Superior temporal gyrus (tissue), 1 donor: ENCODE measurements around the gene PCNX4.
"Not testable (repeated sequence)": the region's sequence is repeated elsewhere in the genome, so short reads cannot be mapped to it uniquely, and the experiment has no call there.

ENCODE experiments used
- DNase-seq: peaks from one replicate; pipeline ENCODE4 v3.0.0-alpha.2; 2016; ENCODE audit errors: extremely low spot score

Gene PCNX4

GRCh38 chr14:60091550-60092525 lies at the start of gene PCNX4:
PCNX4 (plus strand) TSS chr14:60091923; CDS start chr14:60107639, 15,716 bp downstream.
- peak; percentile 99 for DNase-seq

DNA sequence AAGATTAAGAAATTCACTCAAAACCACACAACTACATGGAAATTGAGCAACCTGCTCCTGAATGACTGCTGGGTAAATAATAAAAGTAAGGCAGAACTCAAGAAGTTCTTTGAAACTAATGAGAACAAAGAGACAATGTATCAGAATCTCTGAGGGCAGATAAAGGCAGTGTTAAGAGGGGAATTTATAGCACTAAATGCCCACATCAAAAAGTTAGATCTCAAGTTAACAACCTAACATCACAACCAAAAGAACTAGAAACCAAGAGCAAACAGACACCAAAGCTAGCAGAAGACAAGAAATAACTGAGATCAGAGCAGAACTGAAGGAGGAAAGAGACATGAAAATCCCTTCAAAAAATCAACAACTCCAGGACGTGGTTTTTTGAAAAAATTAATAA lies 43.7 kb upstream of the PCNX4 start:
- DNase-seq = not testable (repeated sequence)

DNA sequence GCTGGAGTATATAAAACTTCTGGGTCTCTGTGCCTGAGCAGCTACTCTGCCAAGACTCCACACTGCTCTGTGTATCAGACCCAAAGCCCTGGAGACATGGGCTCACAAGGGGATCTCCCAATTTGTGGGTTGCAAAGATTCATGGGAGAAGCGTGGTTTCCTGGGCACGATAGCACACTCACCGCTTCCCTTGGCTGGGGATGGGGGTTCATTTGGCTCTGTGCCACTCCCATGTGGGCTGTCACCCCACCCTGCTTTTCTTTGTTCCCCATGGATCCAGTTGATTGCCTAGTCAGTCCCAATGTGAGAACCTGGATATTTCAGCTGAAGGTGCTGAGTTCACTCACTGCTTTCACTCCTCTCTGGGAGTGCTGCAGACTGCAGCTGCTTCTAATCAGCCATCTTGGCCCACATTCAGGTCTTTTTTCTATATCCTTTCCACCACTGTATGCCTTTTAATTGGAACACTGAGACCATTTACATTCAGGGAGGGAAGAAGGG lies 40.0 kb upstream of the PCNX4 start:
- DNase-seq = no peak

GRCh38 chr14:60058087-60058486 lies 33.6 kb upstream of the PCNX4 start:
- DNase-seq = no peak

- no peak for DNase-seq
Observed at GRCh38 chr14:60061371-60061770, 30.4 kb upstream of the PCNX4 start.

DNA sequence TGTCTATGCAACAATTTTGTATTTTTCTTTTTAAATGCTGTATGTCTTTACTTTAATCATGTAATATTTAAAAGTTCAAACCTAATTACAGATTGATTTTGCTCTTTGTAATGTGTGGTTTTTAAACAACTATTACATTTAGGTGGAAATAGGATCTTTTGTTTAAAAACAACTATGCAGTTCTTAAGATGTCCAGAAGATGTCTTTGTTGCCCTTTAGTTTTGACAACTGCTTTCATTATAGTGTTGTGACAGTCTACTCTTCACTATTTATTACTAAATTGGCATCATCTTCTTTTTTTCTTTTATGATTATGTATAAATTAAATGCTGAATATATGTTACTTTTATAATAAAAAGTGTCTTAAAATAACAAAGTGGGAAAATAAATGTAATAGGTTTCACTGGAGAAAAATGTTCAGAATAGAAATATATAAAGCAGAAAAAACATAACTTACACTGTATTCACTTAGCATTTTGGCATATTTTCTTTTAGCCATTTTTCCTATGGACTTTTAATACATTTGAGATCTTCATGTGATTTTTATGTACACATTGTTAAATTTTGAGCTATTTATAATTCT lies 27.1 kb upstream of the PCNX4 start:
- DNase-seq = peak; percentile 76

DNA sequence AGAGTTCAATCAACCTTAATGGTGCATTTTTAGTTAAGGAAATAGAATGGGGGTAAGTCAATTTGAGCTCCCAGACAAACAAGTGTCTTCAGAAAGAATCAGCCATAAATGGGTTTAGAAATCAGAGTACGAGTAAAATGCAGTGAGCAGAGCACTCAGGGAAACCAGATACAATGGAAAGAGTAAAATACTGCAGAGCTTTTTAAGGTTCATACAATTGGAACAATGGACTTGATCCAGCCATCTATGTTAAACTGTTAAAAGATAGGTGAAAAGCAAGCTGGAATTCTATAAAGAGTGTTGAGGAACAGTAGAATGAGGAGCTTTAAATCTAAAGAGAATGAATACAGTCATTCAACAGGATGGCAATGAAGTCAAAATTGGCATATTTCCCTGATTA lies 23.8 kb upstream of the PCNX4 start:
- DNase-seq = no peak

- no peak for DNase-seq
Observed at GRCh38 chr14:60079723-60080122, 12.0 kb upstream of the PCNX4 start.

GRCh38 chr14:60085085-60085484 lies 6.6 kb upstream of the PCNX4 start:
- DNase-seq = no peak

GRCh38 chr14:60085693-60086092 lies 6.0 kb upstream of the PCNX4 start:
- DNase-seq = no peak

GRCh38 chr14:60087668-60088067 lies 4.1 kb upstream of the PCNX4 start:
- DNase-seq = no peak

GRCh38 chr14:60089221-60089620 lies 2.5 kb upstream of the PCNX4 start:
- DNase-seq = no peak

DNA sequence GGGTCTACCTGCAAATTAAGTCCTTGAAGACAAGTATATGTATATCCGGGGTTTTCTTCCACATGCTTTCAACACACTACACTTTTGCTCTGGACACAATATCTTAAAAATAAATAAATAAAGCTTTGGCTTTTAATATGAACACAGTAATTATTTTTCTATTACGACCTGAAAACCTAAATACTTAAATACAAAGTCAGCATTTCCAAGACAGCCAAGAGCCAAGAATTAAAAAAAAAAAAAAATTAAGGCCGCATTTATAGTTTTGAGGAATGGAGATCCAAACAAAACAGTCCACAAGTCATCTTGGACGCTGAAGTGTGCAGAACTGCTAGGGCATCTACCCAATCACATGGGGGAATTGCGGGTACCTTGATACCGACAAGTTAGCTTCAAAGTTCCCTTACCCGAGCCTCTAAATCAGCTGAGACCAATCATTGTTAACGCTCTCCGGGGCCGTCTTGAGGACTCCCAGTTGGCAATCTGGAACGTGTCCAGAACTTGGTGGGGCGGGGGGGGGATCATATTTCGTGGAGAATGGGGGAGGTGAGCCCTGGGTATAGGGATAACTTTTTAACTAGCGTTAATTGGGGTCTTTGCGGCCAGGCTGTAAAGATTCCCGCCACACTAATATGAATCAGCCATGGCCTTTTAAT lies 731 bp upstream of the PCNX4 start:
- DNase-seq = peak; percentile 57

DNA sequence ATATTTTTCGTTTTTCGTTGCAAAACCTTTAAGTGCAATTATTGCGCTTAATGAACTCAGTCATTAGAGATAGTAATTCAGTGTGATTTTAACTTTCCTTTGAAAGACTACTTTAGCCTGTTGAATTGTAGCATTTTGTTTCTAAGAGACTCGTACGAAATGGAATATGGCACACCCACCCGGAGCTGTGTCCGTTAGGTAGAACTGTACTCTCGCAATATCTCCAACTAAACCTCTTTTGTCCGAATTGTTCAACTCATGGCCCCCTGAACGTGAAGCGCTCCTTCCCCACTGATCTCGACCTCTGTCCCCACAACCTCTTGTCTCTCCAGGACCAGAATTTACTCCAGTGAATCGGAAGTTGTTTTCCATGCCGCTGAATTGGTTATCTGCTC lies 800 bp downstream of the PCNX4 start:
- DNase-seq = peak; percentile 72

- DNase-seq = no peak
Observed at GRCh38 chr14:60093080-60093479, 1.4 kb downstream of the PCNX4 start.

DNA sequence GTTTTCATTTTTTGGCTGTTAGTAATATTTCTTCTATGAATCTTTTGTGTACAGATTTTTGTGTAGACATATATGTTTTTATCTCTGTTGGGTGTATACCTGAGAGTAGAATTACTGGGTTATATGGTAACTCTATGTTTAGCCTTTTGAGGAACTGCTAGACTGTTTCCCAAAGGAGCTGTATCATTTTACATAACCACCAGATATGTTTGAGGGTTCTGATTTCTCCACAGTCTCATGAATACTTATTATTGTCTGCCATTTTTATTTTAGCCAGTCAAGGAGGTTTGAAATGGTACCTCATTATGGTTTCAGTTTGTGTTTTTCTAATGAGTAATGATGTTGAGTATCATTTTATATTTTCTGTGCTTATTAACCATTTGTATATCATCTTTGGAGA lies 1.9 kb downstream of the PCNX4 start:
- peak; percentile 33 for DNase-seq

GRCh38 chr14:60094306-60094897 lies 2.7 kb downstream of the PCNX4 start:
- DNase-seq = no peak

DNA sequence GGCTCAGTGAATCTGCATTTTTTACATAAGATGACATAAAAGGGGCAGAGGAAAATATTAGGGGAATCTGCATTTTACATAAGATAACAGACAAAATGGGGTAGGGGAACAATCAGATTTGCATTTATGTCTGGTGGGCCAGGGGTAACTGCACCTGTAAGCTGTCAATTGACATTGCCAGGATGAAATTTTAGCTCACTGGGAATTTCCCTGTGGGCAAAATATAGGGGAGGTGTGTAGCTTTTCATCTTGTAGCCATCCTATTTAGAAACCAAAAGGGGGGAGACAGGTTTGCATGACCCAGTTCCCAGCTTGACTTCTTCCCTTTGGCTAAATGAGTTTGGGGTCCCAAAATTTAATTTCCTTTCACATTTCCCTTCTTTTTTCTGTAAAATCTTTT lies 3.5 kb downstream of the PCNX4 start:
- no peak for DNase-seq

DNA sequence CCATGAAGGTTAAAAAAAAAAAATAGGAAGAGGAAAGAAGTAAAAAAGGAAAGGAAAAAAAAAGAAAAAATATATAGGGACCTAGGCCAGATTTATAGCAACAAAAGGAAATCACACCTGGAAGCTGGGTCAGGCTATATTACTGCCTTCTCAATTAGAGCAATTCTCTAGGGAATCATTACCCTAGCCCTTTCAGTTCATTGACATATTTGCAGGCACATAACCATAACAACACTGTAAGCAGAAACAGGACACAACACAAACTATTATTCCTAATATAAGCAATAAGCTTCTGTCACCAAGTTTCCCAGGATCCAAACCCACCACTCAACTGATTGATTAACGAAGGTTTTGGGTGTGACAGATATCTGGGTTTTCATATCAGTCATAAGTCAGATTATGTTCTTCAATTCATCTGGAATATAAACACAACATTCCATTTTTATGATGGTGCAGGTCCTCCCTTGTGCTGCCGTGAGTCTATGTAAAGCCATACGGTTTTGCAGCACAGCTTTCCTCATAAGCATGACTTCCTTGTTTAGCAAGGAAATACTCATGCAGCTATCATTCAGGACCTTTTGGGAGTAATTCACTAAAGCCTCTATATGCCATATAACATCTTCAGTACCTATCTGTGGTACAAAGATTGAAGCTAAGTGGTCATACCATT lies 4.2 kb downstream of the PCNX4 start:
- no peak for DNase-seq

GRCh38 chr14:60097974-60098373 lies 6.3 kb downstream of the PCNX4 start:
- no peak for DNase-seq

DNA sequence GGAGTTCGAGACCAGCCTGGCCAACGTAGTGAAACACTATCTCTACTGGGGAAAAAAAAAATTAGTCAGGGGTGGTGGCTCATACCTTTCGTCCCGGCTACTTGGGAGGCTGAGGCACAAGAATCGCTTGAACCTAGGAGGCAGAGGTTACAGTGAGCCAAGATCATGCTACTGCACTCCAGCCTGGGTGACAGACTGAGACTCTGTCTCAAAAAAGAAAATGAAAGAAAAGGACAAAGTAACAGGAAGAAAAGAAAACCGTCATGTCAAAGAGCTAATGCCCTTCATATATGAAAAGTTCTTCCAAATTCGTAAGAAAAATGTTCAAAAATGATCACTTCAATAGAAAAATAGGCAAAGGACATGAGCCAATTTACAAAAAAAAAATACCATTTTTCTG lies 8.1 kb downstream of the PCNX4 start:
- DNase-seq = not testable (repeated sequence)
